ENCODE data around the gene ZCCHC10. TPM values are rescaled to one million over a fixed set of nuclear protein-coding genes. Genes with fewer than 3 reads are reported as not detected.

The ZCCHC10 gene
- total and polyA plus RNA-seq, 2 experiments from 2014 or later: 30.7 to 33.0 TPM

DNA sequence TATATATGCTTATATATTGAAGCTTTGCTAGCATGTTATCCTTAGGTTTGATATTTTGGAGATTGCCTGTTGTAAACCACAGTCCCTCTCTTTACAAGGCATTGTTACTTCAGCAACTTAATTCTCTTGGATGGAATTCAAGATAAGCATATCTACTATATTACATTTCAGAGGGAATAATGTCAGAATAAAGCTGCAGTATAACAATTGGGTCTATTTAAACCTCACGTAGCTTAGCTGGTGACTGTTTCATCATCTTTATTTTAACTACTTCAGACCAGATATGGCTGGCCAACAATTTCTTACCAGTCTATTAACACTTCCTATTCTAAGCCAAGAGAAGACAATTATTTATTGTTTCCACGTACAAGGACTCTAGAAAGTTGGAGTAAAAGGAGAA is 27.1 kb downstream of the ZCCHC10 start:
- Histone ChIP-seq H3K4me2 (no peak overlapping the region), H3K36me3 (replicated peaks; ENCODE audit: insufficient read depth, low read depth) (no peaks in the 10 kb centered on the region), H3K4me1 (ENCODE audit: insufficient read depth) (no peaks in the 10 kb centered on the region), H3K9me2 (replicated peaks; ENCODE audit: insufficient read depth) (no peaks in the 10 kb centered on the region), H3K79me2 (no peaks in the 10 kb centered on the region), H3K9me3 (ENCODE audit: low read depth) (no peaks in the 10 kb centered on the region), H3K27me3 (no peaks in the 10 kb centered on the region), H4K20me1 (ENCODE audit: insufficient read depth, poor library complexity, severe bottlenecking) (no peaks in the 10 kb centered on the region), H3K4me3 (no peak overlapping the region), H2AFZ (no peak overlapping the region), H3K27ac (no peak overlapping the region)
- DNase-seq (ENCODE audit: low spot score): no peak
- 81% methylated on average over 2 of the region's 2 CpGs for WGBS (ENCODE audit: low lambda C conversion rate, missing lambda C conversion rate)
- TF ChIP-seq EZH2 (IDR thresholded peaks at IDR 0.05; ENCODE audit: borderline replicate concordance): no peak
- TF ChIP-seq CTCF (IDR thresholded peaks at IDR 0.05; ENCODE audit: poor library complexity): no peak
- no peak for TF ChIP-seq EZH2phosphoT487 (IDR thresholded peaks at IDR 0.05; ENCODE audit: low read depth, severe bottlenecking, unreplicated experiment)

- Histone ChIP-seq H3K9me2 (replicated peaks; ENCODE audit: insufficient read depth) (no peaks in the 10 kb centered on the region), H2AFZ (no peak overlapping the region), H3K27ac (no peak overlapping the region), H3K79me2 (no peaks in the 10 kb centered on the region), H3K4me1 (ENCODE audit: insufficient read depth) (no peaks in the 10 kb centered on the region), H3K36me3 (replicated peaks; ENCODE audit: insufficient read depth, low read depth) (no peaks in the 10 kb centered on the region), H3K9me3 (ENCODE audit: low read depth) (no peaks in the 10 kb centered on the region), H3K4me2 (no peak overlapping the region), H3K4me3 (no peak overlapping the region), H4K20me1 (ENCODE audit: insufficient read depth, poor library complexity, severe bottlenecking) (no peaks in the 10 kb centered on the region), H3K27me3 (no peaks in the 10 kb centered on the region)
- TF ChIP-seq EZH2phosphoT487 (IDR thresholded peaks at IDR 0.05; ENCODE audit: low read depth, severe bottlenecking, unreplicated experiment) (no peak), CTCF (IDR thresholded peaks at IDR 0.05; ENCODE audit: poor library complexity) (no peak), EZH2 (IDR thresholded peaks at IDR 0.05; ENCODE audit: borderline replicate concordance) (no peak)
- no peak for DNase-seq (ENCODE audit: low spot score)
- 98% methylated on average over 2 of the region's 2 CpGs for WGBS (ENCODE audit: low lambda C conversion rate, missing lambda C conversion rate)
These were observed 27.8 kb downstream of the ZCCHC10 start for GRCh38 chr5:132998556-132998955.

DNA sequence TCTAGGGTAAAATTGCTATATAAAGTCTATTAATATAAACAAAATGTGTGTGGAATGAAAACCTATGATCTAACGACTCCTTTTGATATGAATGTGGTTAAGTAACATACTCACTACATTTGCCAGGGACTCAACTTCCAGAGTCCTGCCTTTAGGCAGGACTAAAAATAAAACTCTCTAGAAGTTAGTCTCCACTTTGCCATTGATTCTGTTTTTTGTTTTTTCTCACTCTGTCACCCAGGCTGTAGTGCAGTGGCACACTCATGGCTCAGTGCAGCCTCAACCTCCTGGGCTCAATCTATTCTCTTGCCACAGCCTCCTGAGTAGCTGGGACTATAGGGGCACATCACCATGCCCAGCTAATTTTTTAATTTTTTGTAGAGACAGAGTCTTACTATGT is 30.0 kb downstream of the ZCCHC10 start:
- 91% methylated on average over 1 of the region's 1 CpG for WGBS (ENCODE audit: low lambda C conversion rate, missing lambda C conversion rate)
- no peak for DNase-seq (ENCODE audit: low spot score)

More for the DNA sequence above, 30.0 kb downstream of the ZCCHC10 start:
- Histone ChIP-seq H3K4me2 (no peak overlapping the region), H3K9me3 (ENCODE audit: low read depth) (no peaks in the 10 kb centered on the region), H3K4me1 (ENCODE audit: insufficient read depth) (no peaks in the 10 kb centered on the region), H4K20me1 (ENCODE audit: insufficient read depth, poor library complexity, severe bottlenecking) (no peaks in the 10 kb centered on the region), H3K27ac (no peak overlapping the region), H3K27me3 (no peaks in the 10 kb centered on the region), H2AFZ (no peak overlapping the region), H3K36me3 (replicated peaks; ENCODE audit: insufficient read depth, low read depth) (no peaks in the 10 kb centered on the region), H3K79me2 (no peaks in the 10 kb centered on the region), H3K4me3 (no peak overlapping the region), H3K9me2 (replicated peaks; ENCODE audit: insufficient read depth) (no peaks in the 10 kb centered on the region)
- TF ChIP-seq EZH2 (IDR thresholded peaks at IDR 0.05; ENCODE audit: borderline replicate concordance) (no peak), EZH2phosphoT487 (IDR thresholded peaks at IDR 0.05; ENCODE audit: low read depth, severe bottlenecking, unreplicated experiment) (no peak), CTCF (IDR thresholded peaks at IDR 0.05; ENCODE audit: poor library complexity) (no peak)

Data from hepatocyte (in vitro differentiated cells).